GM18507 (cell line): ENCODE results near the gene CCL28.
A peak's percentile ranks its signal among the peaks of the same experiment; 100 is the strongest.
"Not testable (repeated sequence)": the region's sequence is repeated elsewhere in the genome, so short reads cannot be mapped to it uniquely, and the experiment has no call there.

Source experiments
- DNase-seq: peaks from one replicate; pipeline ENCODE4 v3.0.0; 2011; ENCODE audit warnings: low read depth; ENCODE audit not compliant: insufficient read length; ENCODE audit errors: extremely low spot score
- FAIRE-seq: peaks from 2 replicates; lab custom pipeline; 2011; peaks lifted over from hg19 to GRCh38; lab: Jason Lieb, UNC

Gene CCL28

GRCh38 chr5:43412644-43413043, 453 bp upstream of the CCL28 start:
- FAIRE-seq (no peak), DNase-seq (no peak)

DNA sequence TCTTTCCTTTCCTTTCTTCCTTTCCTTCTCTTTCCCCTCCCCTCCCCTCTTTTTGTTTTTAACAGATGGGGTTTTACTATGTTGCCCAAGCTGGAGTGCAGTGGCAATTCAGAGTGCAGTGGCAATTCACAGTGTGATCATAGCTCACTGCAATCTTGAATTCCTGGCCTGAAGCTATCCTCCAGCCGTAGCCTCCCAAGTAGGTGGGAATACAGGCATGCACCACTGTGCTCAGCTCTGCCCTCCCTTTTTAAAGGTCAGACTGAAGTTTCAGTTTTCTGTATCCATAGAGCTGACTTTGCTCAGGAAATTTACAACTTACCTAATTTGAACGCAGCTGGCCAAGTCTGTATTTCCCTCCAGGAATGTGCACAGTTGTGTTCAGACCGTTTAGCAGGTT, 696 bp downstream of the CCL28 start:
- DNase-seq (no peak), FAIRE-seq (no peak)

- no peak for DNase-seq
- no peak for FAIRE-seq
These were observed 1.8 kb downstream of the CCL28 start for GRCh38 chr5:43410414-43410813.

DNA sequence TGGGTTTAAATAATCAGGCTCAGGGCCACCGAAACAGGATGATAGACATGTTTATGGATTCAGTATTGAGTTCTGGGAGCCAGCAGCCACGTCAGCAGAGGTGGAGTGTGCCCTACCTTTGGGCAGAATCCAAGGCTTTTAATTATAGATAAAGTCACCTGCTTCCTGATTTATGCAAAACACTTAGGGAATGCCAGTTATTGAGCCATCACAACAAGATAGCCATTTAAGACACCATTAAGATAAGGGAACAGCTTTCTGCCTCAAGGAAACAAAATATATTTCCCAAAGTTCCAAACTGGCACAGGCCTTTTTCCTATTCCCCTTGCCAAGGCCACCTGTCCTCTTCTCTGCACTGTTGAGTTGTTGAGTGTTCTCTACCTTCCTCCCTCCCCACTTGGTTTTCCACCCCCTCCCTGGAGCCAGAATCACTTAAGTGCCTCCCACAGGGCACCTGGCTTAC, 2.4 kb downstream of the CCL28 start:
- FAIRE-seq (no peak), DNase-seq (no peak)

DNA sequence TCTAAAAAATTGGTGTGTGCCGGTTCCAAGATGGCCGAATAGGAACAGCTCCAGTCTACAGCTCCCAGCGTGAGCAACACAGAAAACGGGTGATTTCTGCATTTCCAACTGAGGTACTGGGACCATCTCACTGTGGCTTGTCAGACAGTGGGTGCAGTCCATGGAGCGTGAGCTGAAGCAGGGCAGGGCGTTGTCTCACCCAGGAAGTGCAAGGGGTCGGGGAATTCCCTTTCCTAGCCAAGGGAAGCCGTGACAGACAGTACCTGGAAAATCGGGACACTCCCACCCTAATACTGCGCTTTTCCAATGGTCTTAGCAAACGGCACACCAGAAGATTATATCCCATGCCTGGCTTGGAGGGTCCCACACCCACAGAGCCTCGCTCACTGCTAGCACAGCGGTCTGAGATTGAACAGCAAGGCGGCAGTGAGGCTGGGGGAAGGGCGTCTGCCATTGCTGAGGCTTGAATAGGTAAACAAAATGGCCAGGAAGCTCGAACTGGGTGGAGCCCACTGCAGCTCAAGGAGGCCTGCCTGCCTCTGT, 9.6 kb downstream of the CCL28 start:
- not testable (repeated sequence) for DNase-seq, FAIRE-seq

GRCh38 chr5:43401827-43402226, 10.4 kb downstream of the CCL28 start:
- no peak for FAIRE-seq
- DNase-seq: no peak

DNA sequence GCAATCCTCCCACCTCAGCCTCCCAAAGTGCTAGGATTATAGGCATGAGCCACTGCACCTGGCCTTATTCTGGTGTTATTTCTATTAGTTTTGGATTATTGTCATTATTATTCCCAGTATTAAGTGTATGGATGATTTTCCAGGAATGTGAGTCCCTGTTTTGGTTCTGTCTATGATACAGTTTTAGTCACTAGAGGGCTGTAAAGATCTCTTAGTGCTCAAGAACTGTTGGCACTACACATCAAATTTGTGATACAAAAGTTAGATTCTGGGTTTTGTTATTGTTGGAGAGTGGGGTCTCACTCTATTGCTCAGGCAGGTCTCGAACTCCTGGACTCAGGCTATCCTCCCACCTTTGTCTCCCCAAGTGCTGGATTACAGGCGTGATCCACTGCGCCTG, 12.1 kb downstream of the CCL28 start:
- DNase-seq (no peak), FAIRE-seq (no peak)

DNA sequence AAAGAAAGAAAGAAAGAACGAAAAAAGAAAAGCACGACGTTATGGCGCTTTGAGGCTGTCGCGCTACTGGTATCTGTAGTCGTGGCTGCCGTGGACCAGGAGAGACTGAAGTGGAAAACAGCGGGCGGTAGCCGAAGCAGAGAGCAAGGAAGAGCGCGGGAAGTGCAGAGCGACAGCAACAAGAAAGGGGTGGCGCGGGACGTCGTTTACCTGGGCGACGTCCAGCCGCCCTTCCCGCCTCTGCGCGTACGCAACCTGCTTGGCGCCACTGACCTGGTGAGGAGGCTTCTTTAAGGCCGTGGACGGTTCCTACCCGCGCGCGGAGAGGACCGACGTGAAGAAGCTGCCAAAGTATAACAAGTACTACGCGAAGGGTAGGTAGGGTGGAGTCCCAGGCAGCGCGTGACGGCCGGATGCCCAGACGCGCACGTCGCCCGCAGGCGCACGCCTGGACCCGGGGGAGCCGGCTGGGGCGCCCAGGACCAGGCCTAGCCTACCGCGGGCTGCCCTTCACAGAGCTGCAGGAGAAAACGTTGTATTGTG, 15.4 kb downstream of the CCL28 start:
- DNase-seq: peak; percentile 68

DNA sequence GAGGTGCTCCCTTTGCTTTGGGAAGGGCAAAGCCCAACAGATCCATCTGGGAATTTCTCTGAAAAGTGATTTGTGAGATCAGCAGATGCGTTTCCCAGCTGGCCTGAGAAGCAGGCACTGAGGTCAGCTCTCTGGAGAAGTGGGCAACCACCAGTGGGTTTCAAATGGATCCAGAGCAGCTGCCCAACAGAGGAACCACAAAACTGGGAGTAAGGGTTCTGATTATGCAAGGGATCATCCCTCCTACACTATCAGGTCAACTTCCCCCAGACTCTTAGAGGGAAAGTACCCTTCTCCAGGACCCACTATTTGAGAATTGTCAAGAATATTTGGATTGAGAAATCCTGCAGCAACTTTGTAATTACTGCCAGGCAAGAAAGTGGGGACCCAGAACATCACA, 21.7 kb downstream of the CCL28 start:
- DNase-seq (no peak), FAIRE-seq (no peak)

More for the DNA sequence above, 15.4 kb downstream of the CCL28 start:
- FAIRE-seq: peak; percentile 62

DNA sequence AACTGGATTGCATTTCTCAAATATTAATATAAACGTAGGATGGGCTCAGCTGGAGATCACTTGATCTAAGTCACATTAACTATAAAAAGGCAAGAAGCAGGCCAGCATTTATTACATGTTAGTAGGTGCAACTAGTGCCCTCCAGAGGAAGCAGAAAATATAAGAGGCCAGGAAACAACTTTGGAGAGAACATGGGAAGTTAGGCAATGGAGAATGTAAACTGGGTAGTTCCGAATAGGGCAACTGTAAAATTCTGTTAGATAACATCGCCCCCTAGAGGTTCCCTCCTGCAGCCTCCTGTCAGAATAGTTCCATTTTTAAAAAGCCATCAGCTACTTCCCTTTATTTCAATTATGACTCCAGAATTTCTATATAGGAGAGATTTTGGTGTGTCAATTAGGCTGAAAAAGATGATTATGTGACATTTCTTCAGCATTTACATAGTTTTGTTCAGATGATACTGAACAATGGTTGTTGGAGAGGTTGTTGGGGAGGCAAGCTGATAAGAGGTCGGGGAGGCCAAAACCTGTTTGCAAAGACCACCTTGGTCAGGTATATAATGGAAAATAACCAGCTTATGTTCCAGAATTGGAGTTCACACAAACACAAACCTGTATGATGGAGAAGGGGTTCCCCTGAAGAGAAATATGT, 22.4 kb downstream of the CCL28 start:
- FAIRE-seq (peak; percentile 70), DNase-seq (peak; percentile 40)

DNA sequence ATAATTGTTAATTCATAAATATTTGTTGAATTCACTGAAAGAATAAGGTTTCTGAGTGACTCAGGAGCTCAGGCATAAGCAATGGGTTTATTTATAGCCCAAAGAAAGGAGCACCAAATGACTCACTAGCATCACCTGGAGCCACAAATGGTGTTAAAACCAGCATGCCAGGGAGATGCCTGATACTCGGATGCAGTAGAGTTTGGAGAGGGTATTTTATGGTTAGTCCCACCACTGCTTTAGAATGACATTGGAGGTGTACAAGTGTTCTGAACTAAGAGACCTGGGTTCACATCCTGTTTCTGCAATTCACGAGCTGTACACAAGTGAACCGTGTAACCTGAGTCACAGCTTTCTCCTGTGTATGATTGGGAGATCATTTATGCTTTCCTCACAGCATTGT, 25.2 kb downstream of the CCL28 start:
- FAIRE-seq: no peak

GRCh38 chr5:43376496-43377140, 35.6 kb downstream of the CCL28 start:
- no peak for DNase-seq
- no peak for FAIRE-seq

More for the DNA sequence above, 25.2 kb downstream of the CCL28 start:
- no peak for DNase-seq

DNA sequence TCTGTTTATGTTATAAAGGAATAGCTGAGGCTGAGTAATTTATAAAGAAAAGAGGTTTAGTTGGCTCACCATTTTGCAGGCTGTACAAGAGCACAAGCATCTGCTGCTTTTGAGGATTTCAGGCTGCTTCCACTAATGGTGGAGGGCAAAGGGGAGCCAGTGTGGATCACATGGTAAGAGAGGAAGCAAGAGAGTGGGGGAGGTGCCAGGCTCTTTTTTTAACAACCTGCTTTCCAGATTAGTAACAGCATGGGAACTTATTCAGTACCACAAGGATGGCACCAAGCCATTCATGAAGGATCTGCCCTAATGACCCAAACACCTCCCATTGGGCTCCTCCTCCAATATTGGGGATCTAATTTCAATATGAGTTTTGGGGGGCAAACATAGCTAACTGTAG, 40.4 kb downstream of the CCL28 start:
- FAIRE-seq (no peak), DNase-seq (no peak)

DNA sequence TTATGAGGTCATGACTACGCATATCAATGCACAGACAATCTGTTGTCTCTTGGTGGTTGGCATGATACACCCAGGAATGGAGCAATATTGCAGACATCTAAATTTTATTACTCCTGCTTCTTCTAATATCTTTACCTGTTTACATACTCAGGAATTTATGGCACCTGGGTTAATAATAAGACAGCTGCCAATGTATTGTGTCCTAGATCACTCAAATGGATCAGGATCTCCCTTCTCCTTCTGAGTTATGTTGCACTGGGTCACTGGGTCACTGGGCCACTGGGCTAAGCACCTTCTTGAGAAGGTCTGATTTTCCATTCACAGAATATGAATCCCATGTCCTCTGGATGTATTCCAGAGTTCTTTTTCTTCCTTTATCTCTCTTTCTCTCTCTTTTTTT, 41.8 kb downstream of the CCL28 start:
- no peak for DNase-seq
- FAIRE-seq: no peak

GRCh38 chr5:43369651-43370050, 42.5 kb downstream of the CCL28 start:
- DNase-seq: no peak
- FAIRE-seq: no peak

GRCh38 chr5:43367909-43368669, 44.1 kb downstream of the CCL28 start:
- FAIRE-seq (no peak), DNase-seq (no peak)

GRCh38 chr5:43367453-43367852, 44.7 kb downstream of the CCL28 start:
- no peak for DNase-seq
- no peak for FAIRE-seq

GRCh38 chr5:43366680-43367246, 45.4 kb downstream of the CCL28 start:
- FAIRE-seq: not testable (repeated sequence)

GRCh38 chr5:43365155-43365554, 47.0 kb downstream of the CCL28 start:
- not testable (repeated sequence) for FAIRE-seq, DNase-seq

More at GRCh38 chr5:43366680-43367246, 45.4 kb downstream of the CCL28 start:
- not testable (repeated sequence) for DNase-seq
